Stimulated activated CD4-positive, alpha-beta T cell treated with anti-CD3 and anti-CD28 coated beads, TNF-alpha, amount 100 ng/mL, for 1 hour (primary cell): ENCODE data around the gene ADRA1B.

Experiments
- DNase-seq, 3 donors: peaks; one replicate each; pipeline ENCODE4 v3.0.0-alpha.2; 2020; ENCODE audit warnings: low read depth in 3 of 3, low spot score in 1 of 3

The ADRA1B gene

GRCh38 chr5:159928122-159928909, 12.0 kb downstream of the ADRA1B start:
- no peak for DNase-seq

- DNase-seq = no peak
These were observed 12.9 kb downstream of the ADRA1B start for GRCh38 chr5:159929176-159929575.

- DNase-seq = no peak
These were observed 17.5 kb downstream of the ADRA1B start for GRCh38 chr5:159933531-159934485.

- DNase-seq = no peak
These were observed 19.7 kb downstream of the ADRA1B start for GRCh38 chr5:159935946-159936345.

- DNase-seq = no peak
These were observed 20.5 kb downstream of the ADRA1B start for GRCh38 chr5:159936686-159937329.

GRCh38 chr5:159937580-159937979, 21.3 kb downstream of the ADRA1B start:
- DNase-seq = no peak

- DNase-seq = no peak
These were observed 27.0 kb downstream of the ADRA1B start for GRCh38 chr5:159943326-159943725.

GRCh38 chr5:159944056-159944600, 27.8 kb downstream of the ADRA1B start:
- DNase-seq = no peak

- no peak for DNase-seq
These were observed 29.1 kb downstream of the ADRA1B start for GRCh38 chr5:159945359-159945758.

GRCh38 chr5:159947708-159948358, 31.6 kb downstream of the ADRA1B start:
- no peak for DNase-seq

- DNase-seq = no peak
These were observed 35.1 kb downstream of the ADRA1B start for GRCh38 chr5:159951387-159951786.

- no peak for DNase-seq
These were observed 35.6 kb downstream of the ADRA1B start for GRCh38 chr5:159951834-159952233.

- no peak for DNase-seq
These were observed 37.3 kb downstream of the ADRA1B start for GRCh38 chr5:159953609-159954008.

GRCh38 chr5:159955056-159955624, 38.9 kb downstream of the ADRA1B start:
- DNase-seq = no peak

GRCh38 chr5:159956074-159956473, 39.8 kb downstream of the ADRA1B start:
- DNase-seq = no peak

GRCh38 chr5:159961176-159962160, 45.2 kb downstream of the ADRA1B start:
- no peak for DNase-seq

- DNase-seq = no peak
These were observed 45.9 kb downstream of the ADRA1B start for GRCh38 chr5:159962214-159962613.

GRCh38 chr5:159963935-159964334, 47.7 kb downstream of the ADRA1B start:
- no peak for DNase-seq
